Activated naive CD8-positive, alpha-beta T cell treated with anti-CD3 and anti-CD28 coated beads, Interleukin-2, amount 50 U/mL, for 24 hours (primary cell): ENCODE results near the gene ALKBH7.

Experiments
- ATAC-seq: fragments of 150-1000 bp; cut with Tn5 transposase; one replicate; pipeline ENCODE4 v1.10.0; 2021
- DNase-seq: peaks from one replicate; pipeline ENCODE4 v3.0.0; 2021
- H3K27ac Mint-ChIP-seq: one replicate; pipeline ENCODE4 v1.8.0; 2021; ENCODE audit warnings: mild to moderate bottlenecking, mixed read lengths
- H3K27me3 Mint-ChIP-seq: one replicate; pipeline ENCODE4 v1.8.0; 2021; ENCODE audit warnings: mixed read lengths
- H3K36me3 Mint-ChIP-seq: one replicate; pipeline ENCODE4 v1.8.0; 2021; ENCODE audit warnings: low read depth, mixed read lengths
- H3K4me1 Mint-ChIP-seq: one replicate; pipeline ENCODE4 v1.8.0; 2021; ENCODE audit warnings: mixed read lengths
- H3K4me3 Mint-ChIP-seq: one replicate; pipeline ENCODE4 v1.8.0; 2021; ENCODE audit warnings: mild to moderate bottlenecking, moderate library complexity, mixed read lengths
- H3K9me3 Mint-ChIP-seq: one replicate; pipeline ENCODE4 v1.8.0; 2021; ENCODE audit warnings: mixed read lengths

ALKBH7 gene

DNA sequence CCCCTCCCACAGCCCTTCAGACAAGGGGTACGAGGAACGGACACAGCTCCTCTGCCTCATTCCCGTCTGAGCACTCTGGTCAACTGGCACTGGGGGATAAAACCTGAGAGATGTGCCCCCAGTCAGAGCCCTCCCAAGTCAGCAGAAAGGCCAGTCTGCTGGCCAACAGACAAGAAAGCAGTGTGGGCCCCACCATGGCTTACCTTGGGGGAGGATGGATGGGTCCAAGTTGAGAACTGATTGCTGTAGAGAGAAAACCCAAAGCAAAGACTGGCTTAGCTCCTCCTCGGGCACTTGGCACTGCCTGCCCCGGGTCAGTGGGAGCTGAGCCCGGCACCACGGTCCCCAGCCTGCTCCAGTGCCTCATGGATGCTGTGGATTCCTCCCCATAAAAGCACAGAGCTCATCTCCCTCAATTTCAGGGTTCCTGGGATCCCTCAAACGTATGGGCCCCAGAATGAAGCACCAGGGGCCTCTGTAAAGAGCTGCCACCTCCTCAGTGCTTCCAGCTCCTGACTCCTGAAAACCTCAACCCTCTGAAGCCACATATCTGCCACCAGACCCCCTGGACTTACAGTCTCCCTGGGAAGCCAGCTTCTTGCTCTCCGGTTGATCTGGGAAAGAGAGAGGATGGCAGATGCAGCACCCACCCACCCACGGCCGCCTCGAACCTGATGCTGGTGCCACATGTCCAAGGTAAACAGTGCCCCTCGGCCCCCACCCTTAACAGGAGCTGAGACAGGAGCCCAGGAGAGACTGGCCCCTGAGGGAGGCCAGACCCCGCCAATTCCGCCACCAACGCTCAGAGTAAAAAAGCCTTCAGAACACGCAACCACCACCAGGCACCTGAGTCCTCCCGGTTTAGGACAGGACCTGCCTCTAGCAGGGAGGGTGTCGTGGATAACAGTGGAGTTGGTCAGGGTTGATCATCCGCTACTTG lies 48.8 kb downstream of the ALKBH7 start:
- no peaks in the 10 kb centered on the region for H3K9me3 Mint-ChIP-seq
- H3K27ac Mint-ChIP-seq, result no peak overlapping the region
- H3K4me1 Mint-ChIP-seq, result peaks cover 29% of the 10 kb centered on the region
- no peak overlapping the region for H3K4me3 Mint-ChIP-seq
- DNase-seq (no peak), ATAC-seq (no peak)
- H3K27me3 Mint-ChIP-seq, result no peaks in the 10 kb centered on the region
- H3K36me3 Mint-ChIP-seq, result peaks cover 50% of the 10 kb centered on the region

DNA sequence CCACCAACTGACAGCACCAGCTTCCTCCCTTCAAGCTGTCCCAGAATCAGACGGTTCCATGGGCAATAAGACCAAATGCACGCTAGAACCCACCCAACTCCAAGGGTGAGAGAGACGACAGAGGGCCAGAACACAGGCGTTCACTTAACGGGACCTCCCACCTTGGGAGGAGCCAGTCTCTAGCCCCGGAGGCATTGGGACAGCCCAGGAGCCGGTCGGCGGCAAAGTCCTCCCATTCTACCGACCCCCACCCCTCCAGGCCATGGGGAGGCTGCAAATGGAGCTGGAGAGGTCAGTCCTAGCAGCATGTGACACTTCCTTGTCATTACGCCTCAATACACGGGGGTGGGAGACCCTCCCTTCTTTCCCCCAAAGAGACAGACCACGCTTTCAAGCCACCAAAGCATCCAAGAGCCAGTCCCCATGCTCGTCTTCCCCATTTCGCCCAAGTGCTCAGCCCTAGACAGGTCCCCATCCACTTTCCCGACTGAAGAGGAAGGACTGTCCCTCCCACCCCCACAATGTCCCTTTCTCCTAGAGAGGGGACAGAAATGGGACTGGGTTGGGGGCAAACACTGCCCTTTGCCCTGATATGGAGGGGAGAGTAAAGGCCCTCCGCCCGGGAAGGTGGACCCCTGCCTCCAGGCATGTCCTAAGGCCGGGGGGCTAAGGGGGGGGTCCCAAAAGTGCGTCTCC lies 51.1 kb downstream of the ALKBH7 start:
- Mint-ChIP-seq H3K36me3 (peaks cover 39% of the 10 kb centered on the region), H3K9me3 (no peaks in the 10 kb centered on the region), H3K27ac (peak overlapping the region; percentile 88), H3K4me1 (peaks cover 29% of the 10 kb centered on the region), H3K27me3 (no peaks in the 10 kb centered on the region), H3K4me3 (peak overlapping the region; percentile 93)
- peak; percentile 53 for DNase-seq
- ATAC-seq, result no peak

DNA sequence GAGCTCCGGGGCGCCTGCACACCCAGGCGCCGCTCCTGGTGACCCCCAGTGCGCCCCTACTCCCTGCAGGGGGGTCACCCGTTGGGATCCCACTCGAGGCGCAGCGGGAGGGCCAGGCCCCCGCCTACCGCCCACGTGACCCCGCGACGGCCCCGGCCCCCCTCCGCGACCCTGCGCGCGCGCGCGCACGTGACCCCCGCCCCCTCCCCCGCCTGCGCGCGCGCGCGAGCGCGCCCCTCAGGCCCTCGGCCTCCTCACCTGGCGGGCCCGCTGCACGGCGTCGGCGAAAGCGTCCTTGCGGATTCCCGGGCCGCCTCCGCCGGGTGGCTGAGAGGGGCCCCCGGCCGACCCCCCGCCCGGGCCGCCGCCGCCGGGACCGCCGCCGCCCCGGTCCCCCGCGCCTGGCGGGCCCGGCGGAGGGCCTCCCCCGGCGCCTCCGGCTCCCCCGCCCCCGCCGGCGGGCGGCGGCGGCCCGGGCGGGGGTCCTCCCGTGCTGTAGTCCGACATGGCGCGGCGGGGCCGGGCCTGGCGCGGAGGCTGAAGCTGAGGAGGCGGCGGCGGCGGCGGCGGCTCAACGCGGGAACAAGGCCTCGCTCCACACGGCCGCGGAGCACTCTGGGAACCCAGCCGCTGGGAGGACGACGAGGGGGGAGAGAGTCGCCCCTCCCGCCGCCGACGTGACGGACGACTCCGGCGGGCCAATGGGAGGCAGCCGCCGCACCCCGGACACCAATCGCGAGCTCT lies 51.8 kb downstream of the ALKBH7 start, which contains the start of gene KHSRP:
Gene KHSRP, minus strand, starts transcription at position 617 of the 744 bp plus-strand sequence. Its CDS starts 110 bp downstream, at position 507.
- peak within 1 kb of the TSS; percentile 92 for H3K27ac Mint-ChIP-seq
- H3K36me3 Mint-ChIP-seq, result peaks cover 33% of the 10 kb centered on the region
- H3K4me3 Mint-ChIP-seq, result peak within 1 kb of the TSS; percentile 93
- ATAC-seq, result no peak
- H3K9me3 Mint-ChIP-seq, result no peaks in the 10 kb centered on the region
- H3K4me1 Mint-ChIP-seq, result peaks cover 29% of the 10 kb centered on the region
- H3K27me3 Mint-ChIP-seq, result no peaks in the 10 kb centered on the region
- peak; percentile 48 for DNase-seq
